Measurements from ENCODE around the gene PAX4. TPM values are rescaled to one million over a fixed set of nuclear protein-coding genes. Genes with fewer than 3 reads are reported as not detected.
"Not testable (repeated sequence)": the region's sequence is repeated elsewhere in the genome, so short reads cannot be mapped to it uniquely, and the experiment has no call there.

The PAX4 gene
- total RNA-seq, 2 experiments from 2014 or later: not detected

DNA sequence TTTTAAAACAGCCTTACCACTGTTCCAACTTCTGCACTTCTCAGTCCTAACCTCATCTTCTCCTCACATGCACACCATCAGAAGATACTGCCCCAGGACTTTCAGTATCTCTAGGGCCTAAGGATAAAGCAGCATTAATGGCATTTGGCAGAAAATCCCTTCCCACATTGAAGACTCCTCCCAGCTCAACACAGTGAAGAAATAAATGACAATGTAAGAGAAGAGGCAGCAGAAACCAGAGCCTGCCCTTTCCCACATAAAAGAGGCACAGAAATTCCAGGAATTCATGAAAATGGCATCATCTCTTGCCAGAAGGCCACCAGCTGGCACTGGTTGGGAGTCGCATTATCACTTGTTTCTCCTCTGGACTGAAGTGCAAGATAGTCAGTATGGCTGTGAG, 36.2 kb downstream of the PAX4 start:
- H3K27me3 Mint-ChIP-seq (ENCODE audit: low read depth): no peaks in the 10 kb centered on the region
- H3K27ac Mint-ChIP-seq: no peak overlapping the region
- ChIA-PET POLR2A (interaction anchor here (1.1 kb wide), 1 partner anchor 189 kb away, joined by 5 read pairs; the partner anchor contains the start of gene ZNF800), CTCF (interaction anchor here (1.1 kb wide), 1 partner anchor 135 kb away, joined by 3 read pairs; no protein-coding TSS in a partner anchor)
- no peak overlapping the region for H3K4me3 Mint-ChIP-seq
- DNase-seq (no peak), ATAC-seq (no peak)
- H3K4me1 Mint-ChIP-seq (ENCODE audit: low read depth): peaks cover 44% of the 10 kb centered on the region
- H3K9me3 Mint-ChIP-seq (ENCODE audit: insufficient read depth): no peaks in the 10 kb centered on the region
- peaks cover 35% of the 10 kb centered on the region for H3K36me3 Mint-ChIP-seq (ENCODE audit: low read depth)

DNA sequence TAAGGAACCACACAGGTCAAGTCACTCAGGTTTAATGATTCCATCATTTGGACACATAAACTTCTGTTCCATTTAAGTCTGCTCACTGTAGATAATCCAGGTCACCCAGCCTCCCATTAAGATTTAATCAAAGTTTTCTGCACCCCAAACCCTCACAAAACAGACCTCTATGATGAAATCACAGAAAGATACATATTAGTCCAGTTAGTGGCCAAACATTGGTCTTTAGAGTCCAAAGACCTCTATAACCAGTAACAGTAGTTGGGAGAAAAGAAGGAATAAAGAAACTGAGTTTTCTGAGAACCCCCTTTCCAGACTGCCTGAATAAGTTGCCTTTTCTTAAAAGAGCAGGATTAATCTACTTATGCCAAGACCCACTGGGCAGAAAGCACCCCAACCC, 37.3 kb downstream of the PAX4 start:
- no peaks in the 10 kb centered on the region for H3K9me3 Mint-ChIP-seq (ENCODE audit: insufficient read depth)
- ChIA-PET POLR2A (no interaction called here), CTCF (interaction anchor here (1.1 kb wide), 1 partner anchor 134 kb away, joined by 3 read pairs; no protein-coding TSS in a partner anchor)
- H3K27ac Mint-ChIP-seq: no peak overlapping the region
- DNase-seq (no peak), ATAC-seq (no peak)
- H3K36me3 Mint-ChIP-seq (ENCODE audit: low read depth): peaks cover 36% of the 10 kb centered on the region
- H3K4me3 Mint-ChIP-seq: no peak overlapping the region
- peaks cover 40% of the 10 kb centered on the region for H3K4me1 Mint-ChIP-seq (ENCODE audit: low read depth)
- H3K27me3 Mint-ChIP-seq (ENCODE audit: low read depth): no peaks in the 10 kb centered on the region

DNA sequence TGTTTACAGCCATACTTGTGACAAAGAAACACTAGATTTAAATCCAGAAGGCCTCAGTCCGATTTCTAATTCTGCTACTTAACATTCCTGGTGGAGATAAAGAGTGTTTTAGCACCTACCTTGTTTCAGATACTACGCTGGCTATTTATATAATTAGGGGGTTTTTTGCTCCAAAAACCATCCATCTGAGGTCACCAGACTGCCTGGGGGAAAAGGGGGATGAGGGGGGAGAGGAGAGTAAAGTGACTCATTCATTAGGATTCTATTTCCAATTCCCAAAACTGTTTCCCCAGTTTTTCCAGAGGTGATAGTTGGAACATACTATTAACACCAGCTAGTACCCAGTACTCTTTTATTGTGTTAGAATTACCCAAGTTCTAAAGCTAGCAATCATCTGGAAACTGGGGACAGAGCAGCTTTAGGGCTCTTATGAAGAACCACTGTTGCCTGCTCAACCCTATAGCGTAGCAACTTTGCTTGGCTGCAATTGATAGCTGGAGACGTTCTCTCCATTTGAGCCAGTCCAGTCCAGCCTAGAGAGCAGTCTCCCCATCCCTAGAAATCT, 39.1 kb downstream of the PAX4 start:
- Mint-ChIP-seq H3K9me3 (ENCODE audit: insufficient read depth) (no peaks in the 10 kb centered on the region), H3K36me3 (ENCODE audit: low read depth) (peaks cover 34% of the 10 kb centered on the region), H3K27me3 (ENCODE audit: low read depth) (no peaks in the 10 kb centered on the region), H3K27ac (no peak overlapping the region), H3K4me1 (ENCODE audit: low read depth) (peaks cover 26% of the 10 kb centered on the region), H3K4me3 (no peak overlapping the region)
- ChIA-PET POLR2A (no interaction called here), CTCF (no interaction called here)
- ATAC-seq: no peak
- no peak for DNase-seq

DNA sequence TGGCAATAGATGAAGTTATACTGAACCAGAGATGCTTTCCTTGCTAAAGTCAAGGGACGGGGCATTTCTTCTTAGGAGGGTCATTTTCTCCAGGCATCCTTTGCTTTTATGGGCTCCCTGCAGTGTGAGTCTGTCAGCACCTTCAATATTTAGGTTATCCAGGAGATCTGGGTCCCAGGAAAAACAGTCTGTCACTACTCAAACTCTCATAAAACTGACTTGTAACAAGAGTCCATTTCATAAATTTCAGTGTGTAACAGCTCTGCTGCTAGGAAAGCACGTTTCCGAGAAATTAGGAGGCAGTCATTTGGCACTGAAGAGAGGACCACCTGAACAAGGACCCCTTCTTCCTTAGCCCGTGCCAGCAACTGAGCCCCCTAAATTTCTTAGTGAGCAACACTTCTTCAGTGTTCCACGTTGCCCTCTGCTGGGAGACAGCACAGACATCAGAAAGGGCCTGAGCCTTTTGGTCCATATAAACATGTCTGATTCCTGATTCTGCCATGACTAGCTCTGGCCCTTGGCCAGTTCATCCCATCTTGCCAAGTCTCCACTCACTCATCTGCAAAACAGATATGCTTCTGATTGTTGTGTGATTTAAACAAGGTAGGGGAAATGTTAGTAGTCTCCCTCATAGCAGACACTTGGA, 39.8 kb downstream of the PAX4 start:
- H3K27ac Mint-ChIP-seq: no peak overlapping the region
- H3K4me1 Mint-ChIP-seq (ENCODE audit: low read depth): peaks cover 19% of the 10 kb centered on the region
- ATAC-seq (no peak), DNase-seq (no peak)
- H3K9me3 Mint-ChIP-seq (ENCODE audit: insufficient read depth): no peaks in the 10 kb centered on the region
- H3K27me3 Mint-ChIP-seq (ENCODE audit: low read depth): no peaks in the 10 kb centered on the region
- CTCF ChIA-PET: no interaction called here
- peaks cover 30% of the 10 kb centered on the region for H3K36me3 Mint-ChIP-seq (ENCODE audit: low read depth)
- H3K4me3 Mint-ChIP-seq: no peak overlapping the region
- POLR2A ChIA-PET: no interaction called here

DNA sequence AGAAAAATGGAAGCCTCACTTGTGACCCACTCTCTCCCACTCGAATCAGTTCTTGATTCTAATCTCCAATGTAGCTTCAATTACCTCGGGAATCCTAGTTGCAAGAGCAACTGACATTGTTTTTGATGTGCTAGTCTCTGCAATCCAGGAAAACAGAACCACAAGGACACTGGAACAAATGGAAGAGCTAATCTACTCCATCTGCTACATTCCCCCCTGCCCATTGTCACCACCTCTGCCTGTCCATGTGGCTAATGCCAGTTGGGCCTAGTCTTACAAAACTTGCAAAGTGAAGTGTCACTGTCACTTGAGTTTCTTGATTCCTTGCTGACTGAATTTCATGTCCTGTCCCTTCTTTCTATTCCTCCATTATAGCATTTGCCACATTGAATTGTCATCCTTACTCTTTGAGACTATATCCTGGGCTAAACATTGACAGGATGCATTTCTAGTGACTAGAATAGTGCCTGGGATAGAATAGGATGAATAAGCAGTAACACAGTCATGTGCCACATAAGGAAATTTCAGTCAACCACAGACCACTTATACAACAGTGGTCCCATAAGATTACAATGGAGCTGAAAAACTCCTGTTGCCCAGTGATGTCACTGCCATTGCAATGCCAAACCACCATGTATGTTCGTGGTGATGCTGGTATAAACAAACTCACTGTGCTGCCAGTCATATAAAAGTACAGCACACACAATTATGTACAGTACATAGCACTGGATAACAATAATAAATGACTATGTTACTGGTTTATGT, 46.0 kb downstream of the PAX4 start:
- Mint-ChIP-seq H3K4me3 (no peak overlapping the region), H3K4me1 (ENCODE audit: low read depth) (no peaks in the 10 kb centered on the region), H3K36me3 (ENCODE audit: low read depth) (peaks cover 3% of the 10 kb centered on the region), H3K27me3 (ENCODE audit: low read depth) (no peaks in the 10 kb centered on the region), H3K9me3 (ENCODE audit: insufficient read depth) (no peaks in the 10 kb centered on the region), H3K27ac (no peak overlapping the region)
- ChIA-PET CTCF (no interaction called here), POLR2A (no interaction called here)
- DNase-seq (no peak), ATAC-seq (no peak)

DNA sequence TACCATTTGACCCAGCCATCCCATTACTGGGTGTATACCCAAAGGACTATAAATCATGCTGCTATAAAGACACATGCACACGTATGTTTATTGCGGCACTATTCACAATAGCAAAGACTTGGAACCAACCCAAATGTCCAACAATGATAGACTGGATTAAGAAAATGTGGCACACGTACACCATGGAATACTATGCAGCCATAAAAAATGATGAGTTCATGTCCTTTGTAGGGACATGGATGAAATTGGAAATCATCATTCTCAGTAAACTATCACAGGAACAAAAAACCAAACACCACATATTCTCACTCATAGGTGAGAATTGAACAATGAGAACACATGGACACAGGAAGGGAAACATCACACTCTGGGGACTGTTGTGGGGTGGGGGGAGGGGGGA, 49.9 kb downstream of the PAX4 start:
- H3K9me3 Mint-ChIP-seq (ENCODE audit: insufficient read depth); POLR2A ChIA-PET; DNase-seq; H3K36me3 Mint-ChIP-seq (ENCODE audit: low read depth); CTCF ChIA-PET; H3K27me3 Mint-ChIP-seq (ENCODE audit: low read depth); H3K4me1 Mint-ChIP-seq (ENCODE audit: low read depth); H3K27ac Mint-ChIP-seq; H3K4me3 Mint-ChIP-seq; ATAC-seq: not testable (repeated sequence)

DNA sequence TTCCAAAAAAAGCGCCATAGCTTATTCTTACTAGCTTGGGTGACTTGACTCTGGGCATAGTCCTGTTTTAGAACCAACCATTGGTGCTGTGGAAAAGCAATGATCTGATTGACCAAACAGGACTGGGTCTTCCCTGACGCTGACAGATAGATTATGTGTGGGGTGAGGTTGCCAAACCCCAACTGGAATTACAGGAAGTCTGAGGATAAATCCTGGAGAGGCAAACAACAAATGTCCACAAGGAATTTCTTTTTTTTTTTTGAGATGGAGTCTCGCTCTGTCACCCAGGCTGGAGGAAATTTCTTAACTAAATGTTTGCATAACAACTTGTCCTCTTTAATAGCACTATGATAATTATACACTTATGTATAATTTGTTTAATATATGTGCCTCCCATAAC, 51.7 kb downstream of the PAX4 start:
- Mint-ChIP-seq H3K4me3 (no peak overlapping the region), H3K27me3 (ENCODE audit: low read depth) (no peaks in the 10 kb centered on the region), H3K9me3 (ENCODE audit: insufficient read depth) (no peaks in the 10 kb centered on the region), H3K36me3 (ENCODE audit: low read depth) (no peaks in the 10 kb centered on the region), H3K27ac (no peak overlapping the region), H3K4me1 (ENCODE audit: low read depth) (no peaks in the 10 kb centered on the region)
- no peak for DNase-seq
- ChIA-PET POLR2A (no interaction called here), CTCF (no interaction called here)
- ATAC-seq: no peak

Other genes starting within 250 kb of the PAX4 start
- 10 to 100 TPM; 40.7 to 43.2 TPM for gene ZNF800, start 225.4 kb downstream of the PAX4 start, total RNA-seq
- 10 to 100 TPM; 18.0 to 18.6 TPM for gene GCC1, start 32.5 kb downstream of the PAX4 start, total RNA-seq
- gene ARF5, start 29.7 kb downstream of the PAX4 start, total RNA-seq: 100 to 1,000 TPM; 136 to 138 TPM
- gene FSCN3, start 24.4 kb downstream of the PAX4 start, total RNA-seq: 1 to 10 TPM in 1 of 2 experiments, under 1 TPM in 1; 0.70 to 1.1 TPM
- gene SND1, start 34.1 kb upstream of the PAX4 start, total RNA-seq: 100 to 1,000 TPM; 169 to 174 TPM

Data from activated CD8-positive, alpha-beta T cell treated with anti-CD3 and anti-CD28 coated beads, Interleukin-2, amount 10 ng/mL, durations not matched to agents 7 days and 5 days (primary cell).